Endodermal cell (in vitro differentiated cells): Measurements from ENCODE around the gene SGMS1. TPM values are rescaled to one million over a fixed set of nuclear protein-coding genes. Genes with fewer than 3 reads are reported as not detected.

ENCODE experiments used
- DNase-seq: peaks from one replicate; pipeline ENCODE4 v3.0.0-alpha.2; 2017
- H3K27ac ChIP-seq: 2 replicates; pipeline ENCODE4 v1.5.1; 2013; ENCODE audit warnings: mild to moderate bottlenecking, low read depth, low read length, moderate library complexity
- H3K27me3 ChIP-seq: 2 replicates; pipeline ENCODE4 v1.6.1; 2013; ENCODE audit warnings: mild to moderate bottlenecking, low read length, moderate library complexity; ENCODE audit not compliant: insufficient read depth, control insufficient read depth, poor library complexity, severe bottlenecking
- H3K36me3 ChIP-seq: 2 replicates; pipeline ENCODE4 v1.7.0; 2013; ENCODE audit warnings: mild to moderate bottlenecking, low read length, moderate library complexity; ENCODE audit not compliant: control insufficient read depth, insufficient read depth
- H3K4me1 ChIP-seq: one replicate; pipeline ENCODE4 v1.7.0; 2013; ENCODE audit warnings: low read length; ENCODE audit not compliant: control insufficient read depth, insufficient read depth
- H3K4me3 ChIP-seq: 2 replicates; pipeline ENCODE4 v1.5.1; 2013; ENCODE audit warnings: mild to moderate bottlenecking, low read length, moderate library complexity
- H3K9ac ChIP-seq: 2 replicates; pipeline ENCODE4 v1.6.1; 2013; ENCODE audit warnings: mild to moderate bottlenecking, low read length, moderate library complexity; ENCODE audit not compliant: poor library complexity, severe bottlenecking; ENCODE audit errors: extremely low read depth
- H3K9me3 ChIP-seq: 2 replicates; pipeline ENCODE4 v1.6.1; 2013; ENCODE audit warnings: mild to moderate bottlenecking, low read length, moderate library complexity; ENCODE audit not compliant: control insufficient read depth
- H3K27ac Mint-ChIP-seq: 2 replicates; pipeline ENCODE4 v1.8.0; 2020; ENCODE audit warnings: mixed read lengths
- H3K27me3 Mint-ChIP-seq: 2 replicates; pipeline ENCODE4 v1.8.0; 2021; ENCODE audit warnings: mild to moderate bottlenecking, mixed read lengths; ENCODE audit not compliant: insufficient read depth
- H3K36me3 Mint-ChIP-seq: 2 replicates; pipeline ENCODE4 v1.8.0; 2020; ENCODE audit warnings: low read depth, mixed read lengths
- H3K4me1 Mint-ChIP-seq: 2 replicates; pipeline ENCODE4 v1.8.0; 2020; ENCODE audit warnings: mixed read lengths
- H3K4me3 Mint-ChIP-seq: 2 replicates; pipeline ENCODE4 v1.8.0; 2020; ENCODE audit warnings: mild to moderate bottlenecking, moderate library complexity, mixed read lengths
- H3K9me3 Mint-ChIP-seq: 2 replicates; pipeline ENCODE4 v1.8.0; 2020; ENCODE audit warnings: mild to moderate bottlenecking, mixed read lengths
- CTCF ChIP-seq: fragments of 200-600 bp; sonication (generic); conservative IDR thresholded peaks from 2 replicates; pipeline ENCODE4 v1.5.0; 2021; ENCODE audit warnings: antibody characterized with exemption, mild to moderate bottlenecking
- whole genome bisulfite sequencing, 2 experiments: methylation state at CpG; one replicate each; pipeline versions ENCODE4 v1.1.5 to v1.1.7; 2013; ENCODE audit warnings: missing lambda C conversion rate in 2 of 2, mixed read lengths in 1 of 2; ENCODE audit not compliant: insufficient coverage in 1 of 2, insufficient read length in 1 of 2; 5-methylcytosine and 5-hydroxymethylcytosine counted together
- total RNA-seq, 2 donors: library from RNA; stranded (reverse); fragmentation: NEBNext Ultra II Directional in 1 of 2; extraction: Animal tissue kit (Norgen Biotek cat#: 25700) in 1 of 2; gene quantifications; 2 replicates in 1 of 2; 3 replicates in 1 of 2; pipeline ENCODE4 v1.2.1, GENCODE V29; 2021

The SGMS1 gene
- total RNA-seq, 2 donors from 2014 or later: 12.0 to 14.3 TPM

- WGBS, 2 experiments: 94 to 100% methylated on average over 1 to 2 of the region's 2 CpGs
- no peak overlapping the region for H3K27ac Mint-ChIP-seq
Measured at GRCh38 chr10:50651808-50652207, 28.1 kb upstream of the SGMS1 start.

GRCh38 chr10:50650481-50650880, 26.7 kb upstream of the SGMS1 start:
- 97 to 100% methylated on average over 1 to 3 of the region's 3 CpGs for WGBS, 2 experiments
- Mint-ChIP-seq H3K4me3 (no peak overlapping the region), H3K36me3 (no peaks in the 10 kb centered on the region), H3K4me1 (no peaks in the 10 kb centered on the region), H3K27ac (no peak overlapping the region), H3K9me3 (no peaks in the 10 kb centered on the region), H3K27me3 (no peaks in the 10 kb centered on the region)
- H3K9me3 ChIP-seq: no peaks in the 10 kb centered on the region
- no peaks in the 10 kb centered on the region for H3K4me1 ChIP-seq
- no peaks in the 10 kb centered on the region for H3K36me3 ChIP-seq
- H3K9ac ChIP-seq: no peak overlapping the region
- no peak for DNase-seq
- no peak overlapping the region for H3K4me3 ChIP-seq
- no peak overlapping the region for H3K27ac ChIP-seq
- TF ChIP-seq CTCF: no peak
- H3K27me3 ChIP-seq: no peaks in the 10 kb centered on the region

More at GRCh38 chr10:50651808-50652207, 28.1 kb upstream of the SGMS1 start:
- Histone ChIP-seq H3K9ac (no peak overlapping the region), H3K9me3 (no peaks in the 10 kb centered on the region), H3K4me3 (no peak overlapping the region), H3K27me3 (no peaks in the 10 kb centered on the region), H3K4me1 (no peaks in the 10 kb centered on the region), H3K36me3 (no peaks in the 10 kb centered on the region), H3K27ac (no peak overlapping the region)
- Mint-ChIP-seq H3K36me3 (no peaks in the 10 kb centered on the region), H3K4me1 (no peaks in the 10 kb centered on the region), H3K27me3 (no peaks in the 10 kb centered on the region), H3K9me3 (no peaks in the 10 kb centered on the region), H3K4me3 (no peak overlapping the region)
- DNase-seq: no peak
- no peak for TF ChIP-seq CTCF

GRCh38 chr10:50648935-50649227, 25.1 kb upstream of the SGMS1 start:
- Mint-ChIP-seq H3K27me3 (no peaks in the 10 kb centered on the region), H3K9me3 (no peaks in the 10 kb centered on the region), H3K4me3 (no peak overlapping the region), H3K36me3 (no peaks in the 10 kb centered on the region), H3K4me1 (no peaks in the 10 kb centered on the region), H3K27ac (no peak overlapping the region)
- Histone ChIP-seq H3K4me3 (no peak overlapping the region), H3K9ac (no peak overlapping the region), H3K4me1 (no peaks in the 10 kb centered on the region), H3K27me3 (no peaks in the 10 kb centered on the region), H3K9me3 (no peaks in the 10 kb centered on the region), H3K36me3 (no peaks in the 10 kb centered on the region), H3K27ac (no peak overlapping the region)
- WGBS, 2 experiments: 79 to 83% methylated on average over 1 of the region's 1 CpG
- no peak for DNase-seq
- TF ChIP-seq CTCF: no peak
